Activated CD4-positive, alpha-beta T cell treated with anti-CD3 and anti-CD28 coated beads for 24 hours (primary cell): Measurements from ENCODE around the gene HBQ1.
"Not testable (repeated sequence)": the region's sequence is repeated elsewhere in the genome, so short reads cannot be mapped to it uniquely, and the experiment has no call there.

Experiments used
- DNase-seq, 2 donors: peaks; one replicate each; pipeline ENCODE4 v3.0.0-alpha.2; 2020; ENCODE audit warnings: low read depth in 2 of 2

Gene HBQ1

DNA sequence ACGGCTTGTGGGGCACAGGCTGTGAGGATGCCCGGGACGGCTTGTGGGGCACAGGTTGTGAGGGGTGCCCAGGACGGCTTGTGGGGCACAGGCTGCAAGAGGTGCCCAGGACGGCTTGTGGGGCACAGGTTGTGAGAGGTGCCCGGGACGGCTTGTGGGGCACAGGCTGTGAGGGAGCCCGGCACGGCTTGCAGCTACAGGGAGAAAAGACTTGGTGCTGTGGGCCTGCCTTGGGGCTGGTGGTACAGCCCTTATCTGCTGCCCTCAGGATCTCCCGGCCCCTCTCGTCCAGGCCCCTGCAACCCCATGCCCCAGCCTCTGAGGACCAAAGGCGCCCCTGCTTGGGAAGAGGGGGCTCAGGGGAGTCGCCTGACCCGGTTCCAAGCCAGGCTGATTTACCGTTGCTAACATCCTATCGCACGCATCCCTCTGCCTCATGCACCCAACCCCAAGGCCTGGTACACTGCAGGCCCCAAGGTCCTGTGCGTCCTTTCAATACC, 19.5 kb upstream of the HBQ1 start:
- no peak for DNase-seq

GRCh38 chr16:162271-162991, 17.8 kb upstream of the HBQ1 start:
- no peak for DNase-seq

- not testable (repeated sequence) for DNase-seq
Observed at GRCh38 chr16:163139-163538, 17.1 kb upstream of the HBQ1 start.

GRCh38 chr16:163696-164095, 16.6 kb upstream of the HBQ1 start:
- DNase-seq, result not testable (repeated sequence)

DNA sequence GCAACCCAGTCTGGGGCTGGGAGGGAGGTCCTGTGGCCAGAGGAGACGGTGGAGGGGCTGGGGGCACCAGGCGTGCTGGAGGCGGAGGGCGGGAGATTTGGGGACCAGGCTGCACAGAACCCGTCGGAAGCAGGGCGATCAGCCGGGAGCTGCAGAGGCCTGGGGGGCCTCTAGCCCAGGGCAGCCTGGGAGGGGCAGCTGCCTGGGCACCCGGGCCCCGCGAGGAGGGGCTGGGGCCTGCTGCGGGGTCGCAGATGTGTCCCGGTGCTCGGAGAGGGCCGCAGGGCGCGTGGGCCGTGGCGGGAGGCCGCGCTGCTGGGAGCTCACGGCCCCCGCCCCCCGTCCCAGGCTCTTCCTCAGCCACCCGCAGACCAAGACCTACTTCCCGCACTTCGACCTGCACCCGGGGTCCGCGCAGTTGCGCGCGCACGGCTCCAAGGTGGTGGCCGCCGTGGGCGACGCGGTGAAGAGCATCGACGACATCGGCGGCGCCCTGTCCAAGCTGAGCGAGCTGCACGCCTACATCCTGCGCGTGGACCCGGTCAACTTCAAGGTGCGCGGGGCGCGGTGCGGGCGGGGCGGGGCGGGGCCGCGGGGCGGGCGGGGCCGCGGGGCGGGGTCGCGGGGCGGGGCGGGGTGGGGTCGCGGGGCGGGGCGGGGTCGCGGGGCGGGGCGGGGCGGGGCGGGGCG, 16.0 kb upstream of the HBQ1 start:
- DNase-seq, result not testable (repeated sequence)

- no peak for DNase-seq
Observed at GRCh38 chr16:164827-165538, 15.3 kb upstream of the HBQ1 start.

- DNase-seq, result no peak
Observed at GRCh38 chr16:165539-166374, 14.5 kb upstream of the HBQ1 start, which contains the start of gene HBM. HBM (plus strand) TSS chr16:165978; CDS start chr16:165998, 20 bp downstream.

- DNase-seq, result no peak
Observed at GRCh38 chr16:166375-167121, 13.7 kb upstream of the HBQ1 start.

DNA sequence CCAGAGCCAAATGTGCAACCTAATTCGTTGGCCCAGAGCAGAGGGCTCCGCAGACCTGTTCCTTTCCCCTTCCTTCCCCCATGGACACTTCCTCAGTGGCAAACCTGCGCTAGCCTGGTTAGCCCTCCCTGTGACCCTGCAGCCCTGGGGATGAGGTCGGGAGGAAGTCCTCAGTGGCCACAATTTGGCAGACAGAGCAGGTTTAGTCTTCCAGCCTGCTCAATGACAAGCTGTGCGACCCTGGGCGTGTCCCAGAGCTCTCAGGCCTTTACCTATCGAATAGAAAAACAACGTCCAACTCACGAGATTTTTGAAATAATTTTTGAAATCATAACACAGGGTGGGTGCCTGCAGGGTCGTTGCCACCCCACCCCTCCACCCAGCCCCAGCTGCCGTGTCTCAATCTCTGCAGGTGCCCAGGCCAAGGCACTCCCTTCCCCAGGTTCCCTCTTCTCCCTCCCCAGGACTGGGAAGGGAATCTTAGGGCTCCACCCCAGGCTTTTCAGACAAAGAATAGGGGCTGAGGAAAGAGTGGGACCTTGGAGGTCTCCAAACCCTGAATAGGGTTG, 13.1 kb upstream of the HBQ1 start:
- DNase-seq, result no peak

DNA sequence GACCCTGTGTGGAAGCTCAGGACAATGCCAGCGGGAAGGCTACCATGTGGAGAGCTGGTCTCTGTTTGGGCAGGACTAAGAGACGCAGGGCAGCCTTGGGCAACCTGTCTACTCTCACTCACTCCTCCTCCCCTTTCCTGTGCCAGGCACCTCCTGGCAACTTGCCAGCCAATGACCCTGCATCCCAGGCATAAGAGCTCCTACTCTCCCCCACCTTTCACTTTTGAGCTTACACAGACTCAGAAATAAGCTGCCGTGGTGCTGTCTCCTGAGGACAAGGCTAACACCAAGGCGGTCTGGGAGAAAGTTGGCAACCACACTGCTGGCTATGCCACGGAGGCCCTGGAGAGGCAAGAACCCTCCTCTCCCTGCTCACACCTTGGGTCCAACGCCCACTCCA, 11.8 kb upstream of the HBQ1 start:
- no peak for DNase-seq

DNA sequence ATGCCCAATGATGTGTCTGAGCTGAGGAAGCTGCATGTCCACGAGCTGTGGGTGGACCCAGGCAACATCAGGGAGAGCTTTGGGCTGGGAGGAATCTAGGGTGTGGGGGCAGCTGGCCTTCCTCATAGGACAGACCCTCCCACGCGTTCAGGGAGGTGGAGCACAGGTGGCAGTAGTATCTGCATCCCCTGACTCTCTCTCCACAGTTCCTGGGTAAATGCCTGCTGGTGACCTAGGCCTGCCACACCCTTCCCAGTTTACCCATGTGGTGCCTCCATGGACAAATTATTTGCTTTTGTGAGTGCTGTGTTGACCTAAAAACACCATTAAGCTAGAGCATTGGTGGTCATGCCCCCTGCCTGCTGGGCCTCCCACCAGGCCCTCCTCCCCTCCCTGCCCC, 11.2 kb upstream of the HBQ1 start:
- no peak for DNase-seq

DNA sequence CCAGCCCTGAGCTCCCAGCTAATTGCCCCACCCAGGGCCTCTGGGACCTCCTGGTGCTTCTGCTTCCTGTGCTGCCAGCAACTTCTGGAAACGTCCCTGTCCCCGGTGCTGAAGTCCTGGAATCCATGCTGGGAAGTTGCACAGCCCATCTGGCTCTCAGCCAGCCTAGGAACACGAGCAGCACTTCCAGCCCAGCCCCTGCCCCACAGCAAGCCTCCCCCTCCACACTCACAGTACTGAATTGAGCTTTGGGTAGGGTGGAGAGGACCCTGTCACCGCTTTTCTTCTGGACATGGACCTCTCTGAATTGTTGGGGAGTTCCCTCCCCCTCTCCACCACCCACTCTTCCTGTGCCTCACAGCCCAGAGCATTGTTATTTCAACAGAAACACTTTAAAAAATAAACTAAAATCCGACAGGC, 10.2 kb upstream of the HBQ1 start:
- DNase-seq, result not testable (repeated sequence)

- no peak for DNase-seq
Observed at GRCh38 chr16:170788-171187, 9.5 kb upstream of the HBQ1 start.

DNA sequence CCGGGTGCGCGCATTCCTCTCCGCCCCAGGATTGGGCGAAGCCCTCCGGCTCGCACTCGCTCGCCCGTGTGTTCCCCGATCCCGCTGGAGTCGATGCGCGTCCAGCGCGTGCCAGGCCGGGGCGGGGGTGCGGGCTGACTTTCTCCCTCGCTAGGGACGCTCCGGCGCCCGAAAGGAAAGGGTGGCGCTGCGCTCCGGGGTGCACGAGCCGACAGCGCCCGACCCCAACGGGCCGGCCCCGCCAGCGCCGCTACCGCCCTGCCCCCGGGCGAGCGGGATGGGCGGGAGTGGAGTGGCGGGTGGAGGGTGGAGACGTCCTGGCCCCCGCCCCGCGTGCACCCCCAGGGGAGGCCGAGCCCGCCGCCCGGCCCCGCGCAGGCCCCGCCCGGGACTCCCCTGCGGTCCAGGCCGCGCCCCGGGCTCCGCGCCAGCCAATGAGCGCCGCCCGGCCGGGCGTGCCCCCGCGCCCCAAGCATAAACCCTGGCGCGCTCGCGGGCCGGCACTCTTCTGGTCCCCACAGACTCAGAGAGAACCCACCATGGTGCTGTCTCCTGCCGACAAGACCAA, 7.8 kb upstream of the HBQ1 start, which contains the start of gene HBA2:
TSS of gene HBA2 (plus strand) at position 503 of the 568 bp plus-strand sequence. CDS start at position 540, 37 bp downstream.
- not testable (repeated sequence) for DNase-seq

DNA sequence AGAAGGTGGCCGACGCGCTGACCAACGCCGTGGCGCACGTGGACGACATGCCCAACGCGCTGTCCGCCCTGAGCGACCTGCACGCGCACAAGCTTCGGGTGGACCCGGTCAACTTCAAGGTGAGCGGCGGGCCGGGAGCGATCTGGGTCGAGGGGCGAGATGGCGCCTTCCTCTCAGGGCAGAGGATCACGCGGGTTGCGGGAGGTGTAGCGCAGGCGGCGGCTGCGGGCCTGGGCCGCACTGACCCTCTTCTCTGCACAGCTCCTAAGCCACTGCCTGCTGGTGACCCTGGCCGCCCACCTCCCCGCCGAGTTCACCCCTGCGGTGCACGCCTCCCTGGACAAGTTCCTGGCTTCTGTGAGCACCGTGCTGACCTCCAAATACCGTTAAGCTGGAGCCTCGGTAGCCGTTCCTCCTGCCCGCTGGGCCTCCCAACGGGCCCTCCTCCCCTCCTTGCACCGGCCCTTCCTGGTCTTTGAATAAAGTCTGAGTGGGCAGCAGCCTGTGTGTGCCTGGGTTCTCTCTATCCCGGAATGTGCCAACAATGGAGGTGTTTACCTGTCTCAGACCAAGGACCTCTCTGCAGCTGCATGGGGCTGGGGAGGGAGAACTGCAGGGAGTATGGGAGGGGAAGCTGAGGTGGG, 6.9 kb upstream of the HBQ1 start:
- not testable (repeated sequence) for DNase-seq

DNA sequence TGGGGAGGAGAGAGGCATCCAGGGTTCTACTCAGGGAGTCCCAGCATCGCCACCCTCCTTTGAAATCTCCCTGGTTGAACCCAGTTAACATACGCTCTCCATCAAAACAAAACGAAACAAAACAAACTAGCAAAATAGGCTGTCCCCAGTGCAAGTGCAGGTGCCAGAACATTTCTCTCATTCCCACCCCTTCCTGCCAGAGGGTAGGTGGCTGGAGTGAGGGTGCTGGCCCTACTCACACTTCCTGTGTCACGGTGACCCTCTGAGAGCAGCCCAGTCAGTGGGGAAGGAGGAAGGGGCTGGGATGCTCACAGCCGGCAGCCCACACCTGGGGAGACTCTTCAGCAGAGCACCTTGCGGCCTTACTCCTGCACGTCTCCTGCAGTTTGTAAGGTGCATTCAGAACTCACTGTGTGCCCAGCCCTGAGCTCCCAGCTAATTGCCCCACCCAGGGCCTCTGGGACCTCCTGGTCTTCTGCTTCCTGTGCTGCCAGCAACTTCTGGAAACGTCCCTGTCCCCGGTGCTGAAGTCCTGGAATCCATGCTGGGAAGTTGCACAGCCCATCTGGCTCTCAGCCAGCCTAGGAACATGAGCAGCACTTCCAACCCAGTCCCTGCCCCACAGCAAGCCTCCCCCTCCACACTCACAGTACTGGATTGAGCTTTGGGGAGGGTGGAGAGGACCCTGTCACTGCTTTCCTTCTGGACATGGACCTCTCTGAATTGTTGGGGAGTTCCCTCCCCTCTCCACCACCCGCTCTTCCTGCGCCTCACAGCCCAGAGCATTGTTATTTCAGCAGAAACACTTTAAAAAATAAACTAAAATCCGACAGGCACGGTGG, 6.1 kb upstream of the HBQ1 start:
- not testable (repeated sequence) for DNase-seq

DNA sequence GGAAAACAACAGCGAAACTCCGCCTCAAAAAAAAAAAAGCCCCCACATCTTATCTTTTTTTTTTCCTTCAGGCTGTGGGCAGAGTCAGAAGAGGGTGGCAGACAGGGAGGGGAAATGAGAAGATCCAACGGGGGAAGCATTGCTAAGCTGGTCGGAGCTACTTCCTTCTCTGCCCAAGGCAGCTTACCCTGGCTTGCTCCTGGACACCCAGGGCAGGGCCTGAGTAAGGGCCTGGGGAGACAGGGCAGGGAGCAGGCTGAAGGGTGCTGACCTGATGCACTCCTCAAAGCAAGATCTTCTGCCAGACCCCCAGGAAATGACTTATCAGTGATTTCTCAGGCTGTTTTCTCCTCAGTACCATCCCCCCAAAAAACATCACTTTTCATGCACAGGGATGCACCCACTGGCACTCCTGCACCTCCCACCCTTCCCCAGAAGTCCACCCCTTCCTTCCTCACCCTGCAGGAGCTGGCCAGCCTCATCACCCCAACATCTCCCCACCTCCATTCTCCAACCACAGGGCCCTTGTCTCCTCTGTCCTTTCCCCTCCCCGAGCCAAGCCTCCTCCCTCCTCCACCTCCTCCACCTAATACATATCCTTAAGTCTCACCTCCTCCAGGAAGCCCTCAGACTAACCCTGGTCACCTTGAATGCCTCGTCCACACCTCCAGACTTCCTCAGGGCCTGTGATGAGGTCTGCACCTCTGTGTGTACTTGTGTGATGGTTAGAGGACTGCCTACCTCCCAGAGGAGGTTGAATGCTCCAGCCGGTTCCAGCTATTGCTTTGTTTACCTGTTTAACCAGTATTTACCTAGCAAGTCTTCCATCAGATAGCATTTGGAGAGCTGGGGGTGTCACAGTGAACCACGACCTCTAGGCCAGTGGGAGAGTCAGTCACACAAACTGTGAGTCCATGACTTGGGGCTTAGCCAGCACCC, 5.0 kb upstream of the HBQ1 start:
- DNase-seq, result no peak
